Renal cortex interstitium (tissue), 11 donors: ENCODE results near the gene SYNPO2. TPM values are rescaled to one million over a fixed set of nuclear protein-coding genes. Genes with fewer than 3 reads are reported as not detected.

Experiments used
- DNase-seq, 11 donors: peaks; one replicate each; pipeline ENCODE4 v3.0.0-alpha.2; 2013; ENCODE audit warnings: low read depth in 9 of 11, low spot score in 4 of 11; ENCODE audit errors: extremely low read depth in 1 of 11
- polyA plus RNA-seq, 3 donors: library from polyadenylated mRNA; unstranded; fragments of 120-200 nt; gene quantifications; one replicate each; pipeline ENCODE4 v1.2.1, GENCODE V29; 2013; ENCODE audit not compliant: insufficient read length in 3 of 3

Gene SYNPO2
- polyA plus RNA-seq, 3 donors, result 13.2 to 16.2 (median 15.4) TPM

DNA sequence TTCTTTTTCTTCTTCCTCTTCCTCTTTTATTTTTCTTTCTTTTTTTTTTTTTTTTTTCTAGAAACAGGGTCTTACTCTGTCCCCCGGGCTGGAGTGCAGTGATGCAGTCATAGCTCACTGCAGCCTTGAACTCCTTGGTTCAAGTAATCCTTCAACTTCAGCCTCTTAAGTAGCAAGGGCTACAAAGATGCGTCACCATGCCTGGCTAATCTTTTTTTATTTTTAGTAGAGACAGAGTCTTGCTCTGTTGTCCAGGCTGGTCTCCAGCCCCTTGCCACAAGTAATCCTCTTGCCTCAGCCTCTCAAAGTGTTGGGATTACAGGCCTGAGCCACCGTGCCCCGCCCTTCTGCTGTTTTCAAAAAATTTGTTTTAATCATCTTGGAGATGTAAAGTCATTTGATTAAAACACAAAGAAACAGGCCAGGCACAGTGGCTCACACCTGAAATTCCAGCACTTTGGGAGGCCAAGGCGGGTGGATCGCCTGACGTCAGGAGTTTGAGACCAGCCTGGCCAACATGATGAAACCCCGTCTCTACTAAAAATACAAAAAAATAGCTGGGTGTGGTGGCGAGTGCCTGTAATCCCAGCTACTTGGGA is 28.1 kb downstream of the SYNPO2 start:
- no peak for DNase-seq

DNA sequence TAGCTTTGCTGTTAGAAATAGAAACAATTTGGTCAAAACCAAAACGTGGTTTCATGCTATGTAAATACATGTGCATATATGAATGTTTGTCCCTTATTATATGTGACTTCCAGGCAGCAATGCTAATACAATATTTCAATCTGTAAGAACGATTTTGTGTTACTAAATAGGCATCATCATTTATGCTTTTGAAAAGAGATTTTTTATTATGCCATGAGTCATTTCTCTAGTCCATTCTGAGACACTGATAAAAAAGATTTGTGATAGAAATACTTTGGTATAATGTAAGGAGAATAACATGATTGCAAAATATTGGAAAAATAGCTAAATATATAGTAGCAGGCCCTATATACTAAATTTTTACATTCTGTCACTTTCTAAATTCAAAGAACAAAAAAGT is 28.9 kb downstream of the SYNPO2 start:
- DNase-seq, result no peak

DNA sequence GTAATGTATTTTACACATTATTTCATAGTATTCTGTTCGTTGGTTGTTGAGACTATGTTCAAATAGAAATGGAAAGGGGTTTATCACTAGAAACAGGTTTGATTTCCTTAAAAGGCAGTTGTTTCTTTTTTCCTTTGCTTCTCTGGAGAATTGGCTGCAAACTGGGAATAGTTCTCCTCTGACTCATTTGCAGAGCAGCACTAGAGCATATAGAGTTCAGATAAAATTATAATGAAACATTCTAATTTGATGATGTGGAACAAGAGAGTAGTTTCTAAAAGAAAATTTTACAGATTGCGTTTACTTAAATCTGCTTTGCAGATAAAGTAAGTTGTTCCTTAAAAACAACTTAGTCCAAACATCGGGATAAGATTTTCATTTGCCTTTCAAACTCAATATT is 29.7 kb downstream of the SYNPO2 start:
- DNase-seq, result peak in 6 of 11 donors; percentile 17 to 49 (median 41)

DNA sequence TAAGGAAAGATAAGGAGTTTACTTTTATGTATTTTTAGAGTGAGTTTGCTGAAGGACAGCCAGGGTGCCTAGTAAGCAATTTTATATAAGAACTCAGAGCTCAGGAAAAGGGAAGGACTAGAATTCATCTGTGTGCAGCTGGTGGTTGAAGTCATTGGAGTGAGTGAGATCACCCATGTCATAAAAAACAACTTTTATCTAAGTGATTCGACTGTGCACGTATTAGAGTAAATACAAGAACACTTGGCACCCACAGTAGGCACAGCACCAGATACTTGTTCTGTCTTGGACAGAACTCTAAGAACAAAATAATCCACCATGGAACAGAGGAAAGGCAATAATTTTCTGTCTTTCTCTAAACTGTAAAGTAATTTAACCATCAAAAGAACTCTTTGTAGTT is 31.6 kb downstream of the SYNPO2 start:
- no peak for DNase-seq

- DNase-seq, result no peak
Observed at GRCh38 chr4:118921786-118922185, 33.1 kb downstream of the SYNPO2 start.

DNA sequence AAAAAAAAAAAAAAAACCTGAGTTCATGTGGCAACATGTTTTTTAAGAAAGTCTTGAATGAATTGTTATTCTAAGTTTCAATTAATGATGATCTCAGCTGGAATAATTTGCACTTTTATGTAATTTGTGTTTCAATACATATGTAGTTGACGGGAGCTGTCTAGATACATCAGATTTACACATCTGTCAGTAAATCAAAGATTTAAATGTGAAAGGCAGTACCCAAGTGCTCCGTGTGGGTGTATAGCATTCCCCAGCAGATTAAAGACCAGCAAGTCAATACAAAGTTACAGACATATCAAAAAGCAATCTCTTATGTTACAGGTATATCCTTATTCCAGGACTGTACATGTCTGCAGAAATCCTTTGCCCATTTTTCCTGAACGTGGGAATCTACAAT is 35.2 kb downstream of the SYNPO2 start:
- no peak for DNase-seq

GRCh38 chr4:118927974-118928373 is 39.3 kb downstream of the SYNPO2 start:
- DNase-seq, result peak in 2 of 11 donors; percentile 27 to 54

DNA sequence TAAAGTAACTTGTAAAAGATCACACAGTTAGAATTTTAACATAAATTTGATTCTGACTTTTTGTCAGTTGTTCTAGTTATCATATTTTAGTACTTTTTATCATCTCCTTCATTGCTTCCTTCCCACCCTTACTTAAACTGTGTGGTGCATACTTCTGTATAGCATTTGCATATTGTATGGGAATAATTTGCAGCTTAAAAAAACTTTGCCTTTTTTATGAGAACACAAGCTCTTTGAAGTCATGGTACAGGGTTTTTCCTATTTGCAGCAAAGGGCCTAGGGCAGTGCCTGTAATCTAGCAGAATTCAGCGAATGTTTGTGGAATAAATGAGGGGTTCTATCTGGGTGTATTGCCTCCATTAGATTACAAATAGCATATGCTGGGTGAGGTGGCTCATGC is 41.6 kb downstream of the SYNPO2 start:
- no peak for DNase-seq

DNA sequence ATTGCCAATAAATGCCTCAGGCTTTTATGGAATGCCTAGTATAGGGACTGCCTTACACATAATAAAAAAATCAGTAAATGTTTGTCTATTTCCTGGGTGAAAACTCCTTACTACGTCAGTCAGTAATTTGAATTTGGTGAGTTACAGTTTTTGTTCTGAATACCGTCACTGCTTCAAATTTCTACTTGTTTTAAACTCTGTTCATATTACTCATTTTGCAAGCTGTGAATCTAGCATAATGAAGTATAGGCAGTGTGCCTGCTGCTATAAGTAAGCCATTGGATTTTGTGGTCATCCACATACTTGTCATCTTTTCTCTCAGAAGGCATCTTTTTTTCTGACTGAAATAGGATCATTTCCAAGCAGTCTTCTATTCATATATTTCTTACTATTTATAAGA is 43.1 kb downstream of the SYNPO2 start:
- no peak for DNase-seq

DNA sequence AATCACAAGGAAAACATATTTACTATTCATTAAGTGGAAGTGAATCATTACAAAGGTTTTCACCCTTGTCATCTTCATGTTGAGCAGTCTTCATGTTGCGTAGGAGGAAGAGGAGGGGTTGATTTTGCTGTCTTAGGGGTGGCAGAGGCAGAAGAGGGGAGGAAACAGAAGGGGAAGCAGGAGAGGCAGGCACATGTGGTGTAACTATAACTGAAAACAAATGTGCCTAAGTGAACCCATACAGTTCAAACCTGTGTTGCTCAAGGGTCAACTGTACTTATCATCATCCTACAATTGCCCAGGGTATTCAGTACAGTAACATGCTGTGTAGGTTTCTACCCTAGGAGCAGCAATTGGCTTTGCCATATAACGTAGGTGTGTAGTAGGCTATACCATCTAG is 47.2 kb downstream of the SYNPO2 start:
- no peak for DNase-seq

DNA sequence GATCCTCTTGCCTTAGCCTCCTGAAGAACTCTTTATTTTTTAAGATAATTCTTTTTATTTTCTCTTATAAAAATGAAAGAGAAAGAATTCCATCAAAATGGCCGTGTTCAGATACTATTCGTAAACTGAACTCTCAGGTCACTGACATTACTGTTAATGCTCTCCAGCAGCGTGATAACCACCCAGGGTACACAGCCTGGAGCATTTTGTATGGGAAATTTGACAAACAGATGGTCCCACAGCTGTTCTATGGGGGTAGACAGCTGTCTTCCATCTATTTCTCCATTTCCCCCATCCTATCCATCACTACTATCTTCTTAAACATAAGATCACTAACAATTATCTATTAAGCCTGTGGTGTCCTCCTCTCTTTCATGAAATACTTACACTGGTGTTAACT is 47.8 kb downstream of the SYNPO2 start:
- no peak for DNase-seq

- no peak for DNase-seq
Observed at GRCh38 chr4:118939169-118939783, 50.6 kb downstream of the SYNPO2 start.

GRCh38 chr4:118941149-118941548 is 52.5 kb downstream of the SYNPO2 start:
- no peak for DNase-seq

DNA sequence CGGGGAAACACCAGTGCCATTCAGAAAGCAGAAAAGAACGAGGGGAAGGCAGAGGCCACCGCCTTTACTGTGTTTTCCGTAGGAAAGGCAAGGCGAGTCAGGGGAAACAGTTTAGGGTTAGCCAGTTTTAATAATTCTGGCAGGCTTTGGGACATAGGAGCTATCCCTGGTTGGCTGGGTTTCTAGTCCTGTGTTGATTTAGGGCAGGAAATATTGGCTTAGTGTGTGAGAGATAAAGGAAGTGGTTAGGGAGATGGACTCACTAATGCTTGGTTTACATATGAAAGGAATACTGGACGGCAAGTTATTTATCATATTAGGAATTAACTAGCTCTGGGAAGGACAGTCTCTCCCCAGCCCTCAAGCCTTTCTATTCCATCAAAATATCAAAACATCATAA is 53.1 kb downstream of the SYNPO2 start:
- DNase-seq, result no peak

- no peak for DNase-seq
Observed at GRCh38 chr4:118942465-118942864, 53.8 kb downstream of the SYNPO2 start.

- no peak for DNase-seq
Observed at GRCh38 chr4:118947095-118947494, 58.4 kb downstream of the SYNPO2 start.

DNA sequence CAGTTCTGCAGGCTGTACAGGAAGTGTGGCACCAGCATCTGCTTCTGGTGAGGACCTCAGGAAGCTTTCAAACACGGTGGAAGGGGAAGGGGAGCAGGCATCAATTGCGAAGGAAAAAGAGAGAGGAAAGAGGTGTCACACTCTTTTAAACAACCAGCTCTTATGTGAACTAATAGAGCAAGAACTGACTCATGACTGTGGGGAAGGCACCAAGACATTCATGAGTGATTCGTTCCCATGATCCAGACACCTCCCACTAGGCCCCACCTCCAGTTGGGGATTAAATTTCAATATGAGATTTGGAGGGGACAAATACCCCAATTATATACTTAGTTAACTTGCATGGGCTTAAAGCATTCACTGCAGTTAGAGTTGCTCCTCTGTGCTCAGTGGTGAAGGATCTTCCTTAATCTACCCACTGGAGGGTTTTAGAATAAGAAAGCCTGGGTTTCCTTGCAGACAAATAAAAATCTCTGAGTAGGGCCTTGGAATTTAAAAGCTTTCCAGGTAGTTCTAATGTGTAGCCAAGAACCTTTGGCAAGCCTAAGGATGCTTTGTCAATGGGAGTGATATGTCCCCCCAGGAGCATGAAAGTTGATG is 60.0 kb downstream of the SYNPO2 start:
- DNase-seq, result no peak

GRCh38 chr4:118950224-118950623 is 61.6 kb downstream of the SYNPO2 start:
- DNase-seq, result no peak

- DNase-seq, result no peak
Observed at GRCh38 chr4:118950929-118951570, 62.4 kb downstream of the SYNPO2 start.

DNA sequence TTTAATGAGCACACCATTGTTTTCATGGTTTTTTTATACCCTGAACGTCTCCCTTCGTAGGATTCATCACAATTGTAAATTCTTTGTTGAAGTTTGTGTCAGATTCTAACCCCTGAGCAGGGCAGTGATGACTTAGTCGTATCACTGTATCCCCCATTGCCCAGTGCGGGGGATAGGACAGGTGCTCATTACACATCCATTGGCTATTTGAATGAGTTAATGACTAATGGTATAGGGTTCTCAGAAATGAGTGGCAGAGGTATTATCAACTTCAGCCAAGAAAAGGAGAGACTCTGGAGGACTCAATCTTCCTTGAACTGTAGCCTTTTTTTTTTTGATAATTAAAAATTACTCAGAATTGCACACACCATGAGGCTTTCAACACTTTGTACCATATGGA is 64.6 kb downstream of the SYNPO2 start:
- DNase-seq, result no peak
